ENCODE data around the gene ADPRHL1.

DNA sequence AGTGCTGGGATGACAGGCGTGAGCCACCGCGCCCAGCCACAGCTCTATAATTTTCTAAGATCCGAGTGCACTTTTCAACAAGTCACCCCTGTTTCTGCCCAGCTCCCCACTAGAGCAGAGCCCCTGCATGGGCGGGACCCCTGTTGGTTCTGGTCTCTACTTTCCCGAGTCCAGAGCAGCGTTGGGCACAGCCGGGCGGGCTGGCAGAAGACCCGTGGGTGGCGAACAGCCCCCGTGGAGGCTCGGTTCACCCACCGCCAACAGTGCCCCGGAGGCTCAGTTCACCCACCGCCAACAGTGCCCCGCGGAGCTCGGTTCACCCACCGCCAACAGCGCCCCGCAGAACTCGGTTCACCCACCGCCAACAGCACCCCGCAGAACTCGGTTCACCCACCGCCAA, 40.8 kb downstream of the ADPRHL1 start:
- no peak for TF ChIP-seq POLR2A (IDR thresholded peaks at IDR 0.05; ENCODE audit: extremely low read depth, insufficient read length)
- TF ChIP-seq, protein P1, sequence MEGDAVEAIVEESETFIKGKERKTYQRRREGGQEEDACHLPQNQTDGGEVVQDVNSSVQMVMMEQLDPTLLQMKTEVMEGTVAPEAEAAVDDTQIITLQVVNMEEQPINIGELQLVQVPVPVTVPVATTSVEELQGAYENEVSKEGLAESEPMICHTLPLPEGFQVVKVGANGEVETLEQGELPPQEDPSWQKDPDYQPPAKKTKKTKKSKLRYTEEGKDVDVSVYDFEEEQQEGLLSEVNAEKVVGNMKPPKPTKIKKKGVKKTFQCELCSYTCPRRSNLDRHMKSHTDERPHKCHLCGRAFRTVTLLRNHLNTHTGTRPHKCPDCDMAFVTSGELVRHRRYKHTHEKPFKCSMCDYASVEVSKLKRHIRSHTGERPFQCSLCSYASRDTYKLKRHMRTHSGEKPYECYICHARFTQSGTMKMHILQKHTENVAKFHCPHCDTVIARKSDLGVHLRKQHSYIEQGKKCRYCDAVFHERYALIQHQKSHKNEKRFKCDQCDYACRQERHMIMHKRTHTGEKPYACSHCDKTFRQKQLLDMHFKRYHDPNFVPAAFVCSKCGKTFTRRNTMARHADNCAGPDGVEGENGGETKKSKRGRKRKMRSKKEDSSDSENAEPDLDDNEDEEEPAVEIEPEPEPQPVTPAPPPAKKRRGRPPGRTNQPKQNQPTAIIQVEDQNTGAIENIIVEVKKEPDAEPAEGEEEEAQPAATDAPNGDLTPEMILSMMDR (IDR thresholded peaks at IDR 0.05; ENCODE audit: low read depth, low read length), result no peak
- TF ChIP-seq MYC (IDR thresholded peaks at IDR 0.05; ENCODE audit: low read depth, low read length), result no peak

All from NB4 (cell line).